ENCODE results near the gene RAMP3. TPM values are rescaled to one million over a fixed set of nuclear protein-coding genes. Genes with fewer than 3 reads are reported as not detected.

Gene RAMP3
- total RNA-seq, 1 donor from 2014 or later = not detected

- no peaks in the 10 kb centered on the region for H3K9me3 Mint-ChIP-seq (ENCODE audit: unreplicated experiment)
These were observed 18.9 kb upstream of the RAMP3 start for GRCh38 chr7:45138433-45139267.

GRCh38 chr7:45140827-45141226 lies 16.8 kb upstream of the RAMP3 start:
- Histone ChIP-seq H3K27me3 (ENCODE audit: insufficient read depth, low read length) (peaks cover 11% of the 10 kb centered on the region), H3K79me2 (ENCODE audit: insufficient read depth, low read length) (no peaks in the 10 kb centered on the region), H3K27ac (ENCODE audit: low read depth, low read length) (no peak overlapping the region), H4K20me1 (ENCODE audit: insufficient read depth, low read length) (no peaks in the 10 kb centered on the region), H3K9me3 (ENCODE audit: insufficient read depth, low read depth, low read length) (no peaks in the 10 kb centered on the region), H3K36me3 (ENCODE audit: insufficient read depth, low read length) (no peaks in the 10 kb centered on the region), H3K4me3 (ENCODE audit: insufficient read depth, low read depth, low read length) (no peak overlapping the region), H3K4me2 (ENCODE audit: low read length) (no peak overlapping the region), H3K4me1 (ENCODE audit: insufficient read depth, low read length) (no peaks in the 10 kb centered on the region), H2AFZ (ENCODE audit: low read depth, low read length) (no peak overlapping the region), H3K9ac (ENCODE audit: low read length) (no peak overlapping the region)
- peaks cover 2% of the 10 kb centered on the region for H3K4me1 Mint-ChIP-seq (ENCODE audit: low read depth, unreplicated experiment)
- no peak for DNase-seq (ENCODE audit: low read depth)
- H3K36me3 Mint-ChIP-seq (ENCODE audit: low read depth, unreplicated experiment) = no peaks in the 10 kb centered on the region
- H3K27me3 Mint-ChIP-seq (ENCODE audit: low read depth, unreplicated experiment) = peaks cover 14% of the 10 kb centered on the region
- H3K27ac Mint-ChIP-seq (ENCODE audit: unreplicated experiment) = no peak overlapping the region
- no peak overlapping the region for H3K4me3 Mint-ChIP-seq (ENCODE audit: unreplicated experiment)
- TF ChIP-seq EZH2 (IDR thresholded peaks at IDR 0.05; ENCODE audit: insufficient read depth, low read length) = no peak
- H3K9me3 Mint-ChIP-seq (ENCODE audit: unreplicated experiment) = no peaks in the 10 kb centered on the region
- no peak for FAIRE-seq

More at GRCh38 chr7:45138433-45139267, 18.9 kb upstream of the RAMP3 start:
- H3K4me1 ChIP-seq (ENCODE audit: insufficient read depth, low read length) = no peaks in the 10 kb centered on the region
- H3K27ac Mint-ChIP-seq (ENCODE audit: unreplicated experiment) = no peak overlapping the region
- H3K36me3 ChIP-seq (ENCODE audit: insufficient read depth, low read length) = no peaks in the 10 kb centered on the region
- DNase-seq (ENCODE audit: low read depth) = no peak
- H3K27me3 Mint-ChIP-seq (ENCODE audit: low read depth, unreplicated experiment) = peaks cover 15% of the 10 kb centered on the region
- no peak overlapping the region for H3K27ac ChIP-seq (ENCODE audit: low read depth, low read length)
- H3K4me3 Mint-ChIP-seq (ENCODE audit: unreplicated experiment) = no peak overlapping the region
- no peaks in the 10 kb centered on the region for H4K20me1 ChIP-seq (ENCODE audit: insufficient read depth, low read length)
- peaks cover 2% of the 10 kb centered on the region for H3K4me1 Mint-ChIP-seq (ENCODE audit: low read depth, unreplicated experiment)
- no peak overlapping the region for H3K4me3 ChIP-seq (ENCODE audit: insufficient read depth, low read depth, low read length)
- FAIRE-seq = no peak
- H3K9me3 ChIP-seq (ENCODE audit: insufficient read depth, low read depth, low read length) = no peaks in the 10 kb centered on the region
- peaks cover 11% of the 10 kb centered on the region for H3K27me3 ChIP-seq (ENCODE audit: insufficient read depth, low read length)
- no peaks in the 10 kb centered on the region for H3K36me3 Mint-ChIP-seq (ENCODE audit: low read depth, unreplicated experiment)
- H3K9ac ChIP-seq (ENCODE audit: low read length) = no peak overlapping the region
- H2AFZ ChIP-seq (ENCODE audit: low read depth, low read length) = no peak overlapping the region
- no peaks in the 10 kb centered on the region for H3K79me2 ChIP-seq (ENCODE audit: insufficient read depth, low read length)
- no peak for TF ChIP-seq CTCF (IDR thresholded peaks at IDR 0.05; ENCODE audit: insufficient read depth, low read depth, low read length)
- TF ChIP-seq EZH2 (IDR thresholded peaks at IDR 0.05; ENCODE audit: insufficient read depth, low read length) = no peak
- H3K4me2 ChIP-seq (ENCODE audit: low read length) = no peak overlapping the region

- Histone ChIP-seq H3K27ac (ENCODE audit: low read depth, low read length) (no peak overlapping the region), H3K9me3 (ENCODE audit: insufficient read depth, low read depth, low read length) (no peaks in the 10 kb centered on the region), H3K9ac (ENCODE audit: low read length) (no peak overlapping the region), H3K4me2 (ENCODE audit: low read length) (no peak overlapping the region), H2AFZ (ENCODE audit: low read depth, low read length) (no peak overlapping the region), H3K79me2 (ENCODE audit: insufficient read depth, low read length) (no peaks in the 10 kb centered on the region), H3K4me3 (ENCODE audit: insufficient read depth, low read depth, low read length) (no peak overlapping the region), H3K27me3 (ENCODE audit: insufficient read depth, low read length) (peaks cover 10% of the 10 kb centered on the region), H3K4me1 (ENCODE audit: insufficient read depth, low read length) (no peaks in the 10 kb centered on the region), H4K20me1 (ENCODE audit: insufficient read depth, low read length) (no peaks in the 10 kb centered on the region), H3K36me3 (ENCODE audit: insufficient read depth, low read length) (no peaks in the 10 kb centered on the region)
- Mint-ChIP-seq H3K27ac (ENCODE audit: unreplicated experiment) (no peak overlapping the region), H3K36me3 (ENCODE audit: low read depth, unreplicated experiment) (no peaks in the 10 kb centered on the region), H3K4me3 (ENCODE audit: unreplicated experiment) (no peak overlapping the region), H3K27me3 (ENCODE audit: low read depth, unreplicated experiment) (peaks cover 8% of the 10 kb centered on the region), H3K9me3 (ENCODE audit: unreplicated experiment) (no peaks in the 10 kb centered on the region), H3K4me1 (ENCODE audit: low read depth, unreplicated experiment) (peaks cover 2% of the 10 kb centered on the region)
- DNase-seq (ENCODE audit: low read depth) (peak; percentile 51), FAIRE-seq (no peak)
- TF ChIP-seq EZH2 (IDR thresholded peaks at IDR 0.05; ENCODE audit: insufficient read depth, low read length) = no peak
- no peak for TF ChIP-seq CTCF (IDR thresholded peaks at IDR 0.05; ENCODE audit: insufficient read depth, low read depth, low read length)
These were observed 14.0 kb upstream of the RAMP3 start for GRCh38 chr7:45143616-45144015.

All from astrocyte (in vitro differentiated cells and primary cell).